Transverse colon (tissue), 3 donors: ENCODE measurements around the gene MTF1.

ENCODE experiments used
- CTCF ChIP-seq, 5 experiments: fragments of 200-600 bp in 3 of 5; fragments of 450-650 bp in 2 of 5; sonication (generic) in 3 of 5; IDR thresholded peaks; 1 replicate in 2 of 5; 2 replicates in 3 of 5; pipeline ENCODE4 v1.5.1; 2016 to 2017; ENCODE audit warnings: antibody characterized with exemption in 5 of 5, inconsistent platforms in 3 of 5, mild to moderate bottlenecking in 2 of 5, moderate library complexity in 1 of 5
- POLR2A ChIP-seq: fragments of 450-650 bp; IDR thresholded peaks from one replicate; pipeline ENCODE4 v1.6.1; 2016; ENCODE audit warnings: antibody characterized with exemption, mild to moderate bottlenecking, moderate library complexity

- no peak for TF ChIP-seq CTCF (IDR thresholded peaks at IDR 0.05)
- TF ChIP-seq POLR2A: no peak
Observed at GRCh38 chr1:37765916-37766664, 93.3 kb downstream of the MTF1 start.
